ENCODE results near the gene ZCCHC8.
"Not testable (repeated sequence)": the region's sequence is repeated elsewhere in the genome, so short reads cannot be mapped to it uniquely, and the experiment has no call there.

ZCCHC8 gene

DNA sequence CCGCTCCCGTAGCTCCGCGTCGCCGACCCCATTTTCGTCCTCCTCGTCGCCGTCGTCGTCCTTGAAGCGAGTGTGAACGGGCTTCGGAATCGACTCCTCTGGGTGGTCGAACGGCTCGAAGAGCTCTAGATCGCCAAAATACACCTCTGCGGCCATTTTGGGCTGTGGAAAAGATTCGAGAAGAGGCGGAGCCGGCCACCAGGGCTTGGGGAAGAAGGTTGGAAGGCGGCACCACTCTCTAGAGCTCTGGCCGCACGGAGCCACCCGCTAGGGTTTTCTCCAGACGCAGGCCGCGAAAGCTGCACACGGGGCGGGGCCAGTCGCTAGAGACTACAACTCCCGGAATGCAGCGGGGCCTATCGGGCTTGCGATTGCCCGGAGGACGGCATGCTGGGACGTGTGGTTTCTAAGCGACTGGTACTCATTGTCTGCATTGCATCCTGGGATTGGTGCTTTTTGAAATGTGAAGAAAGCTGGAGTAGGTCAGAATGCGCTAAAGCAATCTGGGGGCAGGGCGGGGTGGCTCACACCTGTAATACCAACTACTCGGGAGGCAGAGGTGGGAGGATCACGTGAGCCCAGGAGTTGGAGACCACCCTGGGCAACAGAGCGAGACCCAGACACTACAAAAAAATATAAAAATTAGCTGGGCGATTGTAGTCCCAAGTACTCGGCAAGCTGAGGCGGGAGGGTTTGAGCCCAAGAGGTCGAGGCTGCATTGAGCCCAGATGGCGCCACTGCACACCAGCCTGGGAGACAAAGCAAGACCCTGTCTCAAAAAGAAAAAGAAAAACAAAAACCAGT lies at the start of gene ZCCHC8:
ZCCHC8 (minus strand) TSS at position 248 of the 804 bp plus-strand sequence; CDS start at position 156, 92 bp downstream.
- peak; percentile 90 to 91 for DNase-seq (ENCODE audit: low read depth in 2 of 2)

DNA sequence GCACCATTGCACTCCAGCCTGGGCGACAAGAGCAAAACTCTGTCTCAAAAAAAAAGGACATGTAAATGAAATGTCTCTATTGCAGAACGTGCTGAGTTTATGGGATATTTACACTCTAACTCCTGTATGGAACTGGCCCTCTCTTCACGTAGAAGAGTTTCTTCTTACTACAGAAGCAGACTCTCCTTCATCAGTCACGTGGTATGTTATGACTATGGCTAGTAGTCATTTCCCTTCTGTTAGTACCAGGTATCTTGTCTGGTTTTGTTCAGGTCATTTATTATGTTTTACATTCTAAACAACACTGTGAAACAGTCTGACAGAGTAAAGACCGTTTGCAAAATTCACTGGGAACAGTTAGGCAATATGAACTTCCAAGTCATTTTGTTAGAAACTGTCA lies 46.6 kb upstream of the ZCCHC8 start:
- DNase-seq (ENCODE audit: low read depth in 2 of 2), result no peak

DNA sequence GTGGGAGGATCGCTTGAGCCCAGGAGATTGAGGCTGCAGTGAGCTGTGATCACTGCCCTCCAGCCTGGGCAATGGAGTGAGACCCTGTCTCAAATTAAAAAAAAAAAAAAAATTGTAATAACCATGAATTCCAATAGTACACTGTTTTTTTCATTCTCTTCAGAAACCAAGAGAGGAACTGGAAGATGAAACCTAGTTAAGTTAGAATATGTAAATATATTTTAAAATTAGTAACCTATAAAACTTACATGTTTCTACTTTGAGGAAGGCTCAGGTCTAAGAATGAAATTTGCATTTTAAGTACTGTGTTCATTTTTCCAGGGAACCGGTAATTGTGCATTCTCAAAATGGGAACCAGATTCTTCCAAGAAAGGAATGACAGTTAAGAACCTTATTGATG lies 45.1 kb upstream of the ZCCHC8 start:
- DNase-seq (ENCODE audit: low read depth in 2 of 2), result no peak

DNA sequence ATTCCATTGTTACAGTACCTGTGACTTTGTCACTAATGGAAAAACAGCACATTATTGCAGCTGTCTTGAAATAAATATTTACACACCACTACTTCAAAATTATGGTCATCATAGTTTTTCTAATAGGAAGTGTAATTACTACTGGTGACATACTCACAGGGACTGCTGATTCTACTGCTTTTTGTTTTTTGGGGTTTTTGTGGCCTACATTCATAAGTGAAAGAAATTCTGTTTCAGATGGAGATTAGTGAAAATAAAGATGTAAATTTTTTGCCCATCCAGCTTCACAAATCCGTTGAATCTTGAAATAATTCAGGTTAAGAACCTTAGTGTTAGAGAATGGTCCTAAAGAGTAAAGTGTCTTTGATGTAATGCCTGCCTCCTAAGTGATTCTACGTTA lies 43.8 kb upstream of the ZCCHC8 start:
- no peak for DNase-seq (ENCODE audit: low read depth in 2 of 2)

DNA sequence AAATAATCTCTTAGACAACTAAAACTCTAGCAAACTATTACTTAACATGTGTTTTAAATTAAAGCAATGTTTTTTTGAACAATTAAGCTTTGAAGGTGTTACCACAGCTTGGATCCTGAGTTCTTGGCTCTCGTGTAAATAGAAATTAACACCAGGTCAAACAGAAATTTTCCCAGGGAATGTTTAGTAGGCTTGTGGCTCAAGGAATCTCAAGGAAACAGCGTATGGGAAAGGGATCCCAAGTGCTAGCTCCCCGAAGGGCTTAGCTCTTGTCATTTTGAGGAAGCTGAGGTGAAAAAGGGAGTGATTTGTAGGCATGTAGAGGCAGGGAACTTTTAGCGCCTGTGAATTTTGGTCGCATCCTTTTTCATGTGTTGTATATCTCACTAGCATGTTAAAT lies 37.8 kb upstream of the ZCCHC8 start:
- DNase-seq (ENCODE audit: low read depth in 2 of 2), result no peak

DNA sequence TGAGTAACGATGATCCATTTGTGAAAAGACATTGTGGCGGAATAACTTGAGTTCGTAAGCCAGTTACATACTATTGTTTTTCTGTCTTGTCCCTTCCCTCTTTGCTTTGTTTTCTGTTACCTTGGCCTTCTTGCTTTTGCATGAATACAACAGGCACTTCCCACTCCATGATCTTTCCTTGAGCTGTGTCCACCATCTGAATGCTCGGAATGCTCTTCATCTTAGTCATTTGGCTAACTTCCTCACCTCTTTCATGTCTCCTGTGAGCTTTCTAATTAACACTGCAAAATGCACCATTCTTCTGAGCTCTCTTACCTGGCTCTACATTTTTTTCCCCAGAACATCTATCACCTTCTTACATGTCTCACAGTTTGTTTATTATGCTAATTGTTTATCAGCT lies 36.3 kb upstream of the ZCCHC8 start:
- no peak for DNase-seq (ENCODE audit: low read depth in 2 of 2)

DNA sequence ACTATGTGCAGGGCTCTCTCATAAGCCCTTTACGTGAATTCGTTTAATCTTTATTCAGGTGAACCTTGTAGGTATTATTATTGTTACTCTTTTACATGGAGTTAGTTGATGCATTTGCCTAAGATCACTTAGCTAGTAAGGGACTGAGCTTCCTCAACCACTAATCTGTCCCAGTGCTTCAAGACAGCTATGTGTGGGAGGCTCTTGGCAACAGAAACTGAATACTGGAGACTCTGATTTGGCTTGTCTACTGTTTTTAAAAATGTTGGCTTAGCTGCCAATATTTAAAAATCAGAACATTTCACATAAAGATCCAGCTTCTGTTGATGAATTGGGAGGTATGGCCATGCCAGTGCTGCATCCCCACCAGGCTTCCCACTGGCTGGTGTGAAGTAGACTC lies 33.1 kb upstream of the ZCCHC8 start:
- DNase-seq (ENCODE audit: low read depth in 2 of 2), result no peak

DNA sequence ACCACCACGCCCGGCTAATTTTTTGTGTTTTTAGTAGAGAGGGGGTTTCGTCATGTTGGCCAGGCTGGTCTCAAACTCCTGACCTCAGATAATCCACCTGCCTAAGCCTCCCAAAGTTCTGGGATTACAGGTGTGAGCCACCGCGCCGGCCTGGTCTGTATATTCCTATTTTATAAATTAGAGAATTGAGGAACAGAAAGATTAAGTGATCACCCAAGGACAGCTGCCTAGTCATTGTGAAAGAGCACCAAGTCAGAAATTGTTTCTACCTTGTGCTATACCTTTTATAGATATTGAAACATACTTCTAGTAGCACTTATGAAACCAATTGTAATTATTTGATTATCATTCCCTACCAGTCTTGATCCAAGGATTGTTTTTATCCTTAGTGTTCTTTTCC lies 28.3 kb upstream of the ZCCHC8 start:
- no peak for DNase-seq (ENCODE audit: low read depth in 2 of 2)

DNA sequence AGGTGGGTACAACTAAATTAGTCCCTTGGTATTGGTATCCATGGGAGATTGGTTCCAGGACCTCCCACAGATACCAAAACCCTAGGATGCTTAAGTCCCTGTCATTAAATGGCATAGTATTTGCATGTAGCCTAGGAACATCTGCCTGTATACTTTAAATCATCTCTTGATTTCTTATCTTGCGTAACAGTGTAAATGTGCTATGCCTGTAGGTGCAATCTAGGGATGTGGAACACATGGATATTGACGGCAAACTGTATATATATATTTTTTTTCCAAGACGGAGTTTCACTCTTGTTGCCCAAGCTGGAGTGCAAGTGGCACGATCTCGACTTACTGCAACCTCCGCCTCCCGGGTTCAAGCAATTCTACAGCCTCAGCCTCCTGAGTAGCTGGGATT lies 27.9 kb upstream of the ZCCHC8 start:
- DNase-seq (ENCODE audit: low read depth in 2 of 2), result no peak

DNA sequence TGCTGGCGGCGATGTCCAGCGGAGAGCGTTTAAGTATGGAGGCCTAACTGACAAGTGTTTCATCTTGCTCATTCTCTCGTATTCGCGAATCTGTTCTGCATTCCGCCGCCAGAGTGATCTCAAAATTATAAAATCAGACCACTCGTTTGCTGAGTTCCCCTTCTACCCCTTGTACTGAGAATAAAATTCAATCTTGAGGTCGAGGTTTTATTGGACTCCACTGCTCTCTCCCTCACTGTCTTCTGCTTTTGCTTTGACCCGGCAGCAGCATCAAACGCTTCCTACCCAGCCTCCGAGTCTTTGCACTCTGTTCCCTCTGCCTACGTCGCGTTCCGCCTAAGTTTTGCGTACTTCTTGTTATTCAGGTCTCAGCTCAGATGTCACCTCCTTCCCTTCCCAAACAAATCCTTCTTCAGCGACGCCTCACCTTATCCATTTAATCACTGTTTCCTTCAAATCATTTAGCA lies 26.8 kb upstream of the ZCCHC8 start:
- peak in 1 of 2 donors; percentile 9 for DNase-seq (ENCODE audit: low read depth in 2 of 2)

DNA sequence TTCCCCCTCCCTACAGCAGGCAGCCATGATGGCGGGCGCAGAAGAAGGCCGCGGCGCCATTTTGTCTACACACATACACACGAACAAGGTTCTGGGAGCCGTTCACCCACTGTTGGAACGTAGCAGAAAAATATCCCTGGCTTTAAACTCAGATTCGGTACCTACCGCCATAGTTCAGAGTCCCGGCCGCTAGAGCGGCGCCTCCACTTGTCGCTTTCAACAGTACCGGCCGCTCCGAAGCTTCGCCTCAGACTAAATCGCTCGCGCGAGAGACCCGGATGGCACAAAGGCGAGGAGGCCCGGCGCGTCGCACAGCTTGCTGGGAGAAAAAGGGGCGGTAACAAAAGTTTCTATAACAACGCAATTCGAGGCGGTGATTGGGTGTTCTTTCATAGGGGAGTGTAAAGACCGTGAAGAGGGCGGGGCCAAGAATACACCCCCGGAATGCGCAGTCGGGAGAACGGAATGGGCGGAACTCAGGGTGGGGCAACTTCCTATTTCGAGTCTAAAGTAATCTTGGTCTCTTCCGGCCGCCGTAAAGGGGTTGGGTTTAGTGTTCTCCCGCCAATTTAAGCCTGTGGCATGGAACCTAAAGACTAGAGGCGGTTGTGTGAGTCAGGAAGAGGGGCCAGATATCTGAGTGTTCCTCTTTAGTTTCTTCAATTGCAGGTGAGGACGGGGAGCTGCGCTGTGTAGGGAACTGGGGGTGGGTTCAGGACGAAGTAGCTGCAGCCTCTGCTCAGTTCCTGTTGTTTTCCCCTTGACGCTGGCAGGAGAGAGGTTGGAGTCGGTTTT lies 26.1 kb upstream of the ZCCHC8 start, which contains the start of the genes KNTC1 and RSRC2:
KNTC1 (plus strand) TSS at position 567 of the 795 bp plus-strand sequence. CDS start 2,815 bp downstream, outside the sequence.
RSRC2 (minus strand) TSS at position 254 of the 795 bp plus-strand sequence; CDS start at position 171, 83 bp downstream.
- DNase-seq (ENCODE audit: low read depth in 2 of 2), result peak; percentile 87 to 95

DNA sequence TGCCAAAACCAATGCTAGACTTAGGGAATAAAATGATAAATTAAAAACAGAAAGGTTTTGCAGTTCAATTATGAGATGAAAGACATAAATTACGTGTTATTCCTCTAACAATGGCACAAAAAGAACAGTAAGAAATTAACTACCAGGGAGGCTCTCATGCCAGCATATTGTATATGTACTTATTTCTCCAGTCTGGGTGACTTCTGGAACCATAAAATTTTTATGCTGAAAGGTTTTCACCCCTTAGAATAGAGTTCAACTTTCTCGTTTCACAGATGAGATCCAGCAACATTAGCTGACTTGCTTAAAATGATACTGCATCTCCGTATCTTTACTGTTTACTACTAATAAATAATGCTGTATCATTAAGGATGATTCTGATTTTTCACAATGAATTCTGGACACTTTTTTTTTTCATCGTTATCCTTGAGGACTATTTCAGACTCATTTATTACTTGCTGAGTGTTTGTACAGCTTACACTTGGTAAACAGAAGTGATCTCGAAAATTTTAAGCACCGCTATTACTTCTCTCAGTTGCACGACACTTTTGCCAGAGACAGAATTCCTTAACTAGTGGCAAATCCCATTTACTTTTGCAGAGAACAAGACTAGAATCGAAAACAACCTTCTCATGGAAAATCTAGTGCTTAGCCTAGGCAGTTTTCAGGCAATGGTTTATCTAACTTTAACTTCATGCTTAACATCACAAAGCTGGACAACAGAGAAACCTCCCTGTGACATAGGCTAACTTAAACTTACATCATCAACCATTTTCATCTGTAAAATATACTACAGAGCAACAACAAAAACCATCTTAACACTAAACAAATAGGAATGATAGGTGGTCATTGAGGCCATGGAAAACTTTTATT lies 23.4 kb upstream of the ZCCHC8 start:
- no peak for DNase-seq (ENCODE audit: low read depth in 2 of 2)

DNA sequence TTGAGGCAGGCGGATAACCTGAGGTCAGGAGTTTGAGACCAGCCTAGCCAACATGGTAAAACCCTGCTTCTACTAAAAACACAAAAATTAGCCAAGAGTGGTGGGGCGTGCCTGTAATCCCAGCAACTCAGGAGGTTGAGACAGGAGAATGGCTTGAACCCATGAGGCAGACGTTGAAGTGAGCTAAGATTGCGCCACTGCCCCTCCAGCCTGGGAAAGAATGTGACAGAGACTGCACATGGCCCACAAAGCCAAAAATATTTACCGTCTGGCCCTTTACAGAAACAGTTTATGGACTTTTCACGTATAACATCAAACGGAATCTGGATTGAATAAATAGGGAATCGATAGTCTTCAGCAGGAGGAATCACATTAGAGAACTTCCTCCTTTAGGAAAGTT lies 22.5 kb upstream of the ZCCHC8 start:
- no peak for DNase-seq (ENCODE audit: low read depth in 2 of 2)

DNA sequence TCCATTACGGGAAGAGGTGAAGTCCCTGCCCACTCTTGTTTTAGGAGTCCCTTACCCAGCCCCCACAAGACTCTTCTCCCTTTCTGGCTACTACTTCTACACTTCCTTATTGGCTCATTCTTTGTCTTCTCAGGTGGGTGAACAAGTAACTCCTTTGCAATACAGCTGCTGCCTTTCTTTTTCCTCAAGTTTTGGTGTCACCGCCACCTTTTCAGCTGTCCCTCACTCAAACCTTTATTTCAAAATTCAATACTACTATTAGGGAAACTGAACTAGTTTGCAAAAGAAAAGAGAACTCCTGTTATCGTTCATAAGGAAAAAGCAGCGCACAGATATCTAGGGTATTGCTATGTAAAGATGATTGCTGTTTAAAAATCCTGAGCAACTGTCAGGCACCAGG lies 19.9 kb upstream of the ZCCHC8 start:
- no peak for DNase-seq (ENCODE audit: low read depth in 2 of 2)

DNA sequence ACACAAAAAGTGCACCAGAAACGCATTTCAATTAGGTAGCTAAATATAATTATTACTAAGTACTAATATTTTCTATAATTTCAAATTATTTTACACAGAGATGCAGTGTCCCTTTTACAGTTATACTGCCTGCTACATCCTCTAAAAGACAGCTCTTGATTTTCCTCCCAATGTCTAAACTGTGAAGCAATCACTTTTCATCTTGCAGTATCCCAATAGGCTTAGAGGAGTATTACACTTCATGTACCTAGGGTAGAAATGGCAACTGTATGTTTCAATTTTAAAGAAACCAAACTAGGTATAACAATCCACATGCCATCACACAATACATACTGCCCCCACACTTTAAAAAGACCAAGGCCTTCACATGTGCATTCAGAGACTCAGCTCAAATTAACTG lies 18.7 kb upstream of the ZCCHC8 start:
- no peak for DNase-seq (ENCODE audit: low read depth in 2 of 2)

DNA sequence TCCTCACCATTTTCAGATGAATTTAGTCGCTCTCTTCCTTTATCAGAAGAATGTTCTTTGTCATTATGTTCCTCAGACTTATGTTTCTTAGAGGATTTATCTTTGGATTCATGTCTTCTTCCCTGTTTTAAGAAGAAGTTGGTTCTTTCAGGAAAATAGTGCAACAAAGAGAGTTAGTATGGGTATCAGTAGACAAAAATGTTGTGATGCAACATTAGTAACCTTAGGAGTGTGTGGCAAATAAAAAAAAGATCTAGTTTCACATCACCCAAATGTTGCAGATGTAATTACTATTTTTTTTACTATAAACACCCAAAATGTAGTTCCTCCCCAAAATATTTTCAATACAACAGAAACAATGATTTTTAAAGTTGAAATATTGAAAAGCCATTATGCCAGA lies 18.2 kb upstream of the ZCCHC8 start:
- no peak for DNase-seq (ENCODE audit: low read depth in 2 of 2)

DNA sequence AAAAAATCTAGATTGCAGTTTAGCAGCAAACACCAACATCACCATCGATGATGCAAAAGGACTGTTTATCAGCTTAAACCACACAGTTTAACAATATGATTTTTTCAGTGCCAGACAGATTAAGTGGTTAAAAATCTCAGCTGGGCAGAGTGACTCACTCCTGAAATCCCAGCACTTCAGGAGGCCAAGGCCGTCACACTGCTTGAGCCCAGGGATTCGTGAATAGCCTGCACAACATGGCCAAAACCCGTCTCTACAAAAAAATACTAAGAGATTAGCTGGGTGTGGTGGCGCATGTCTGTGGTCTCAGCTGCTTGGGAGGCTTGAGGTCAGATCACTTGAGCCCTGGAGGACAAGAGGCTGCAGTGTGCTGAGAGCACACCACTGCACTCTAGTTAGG lies 17.1 kb upstream of the ZCCHC8 start:
- no peak for DNase-seq (ENCODE audit: low read depth in 2 of 2)

DNA sequence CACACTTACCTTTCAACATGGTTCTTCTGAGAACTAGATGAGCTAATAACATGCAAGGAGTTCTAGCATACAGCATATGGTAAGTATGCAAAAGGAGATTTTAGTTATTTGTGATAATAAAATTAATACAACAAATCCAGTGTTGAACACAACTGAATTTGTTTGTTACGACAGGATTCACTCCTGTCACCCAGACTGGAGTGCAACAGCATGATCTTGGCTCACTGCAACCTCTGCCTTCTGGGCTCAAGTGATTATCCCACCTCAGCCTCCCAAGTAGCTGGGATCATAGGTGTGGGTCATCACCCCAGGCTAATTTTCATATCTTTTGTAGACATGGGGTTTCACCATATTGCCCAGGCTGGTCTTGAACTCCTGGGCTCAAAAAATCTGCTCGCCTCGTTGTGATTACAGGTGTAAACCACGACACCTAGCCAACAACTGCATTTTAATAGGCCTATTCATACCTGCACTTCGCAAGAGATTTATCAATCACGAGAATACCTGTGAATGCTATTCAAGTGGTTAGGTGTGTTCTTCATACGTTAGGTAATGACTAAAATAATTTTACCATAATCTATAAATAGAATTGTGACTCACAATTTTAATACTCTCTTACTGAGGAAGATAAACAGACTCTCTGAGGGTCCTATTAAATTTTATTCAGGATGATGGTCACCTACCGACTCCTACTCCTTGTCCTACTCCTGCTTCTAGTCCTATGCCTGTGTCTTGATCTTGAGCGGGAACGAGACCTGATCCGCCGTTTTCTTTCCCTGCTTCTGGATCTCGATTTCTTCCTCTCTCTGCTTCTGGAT lies 16.0 kb upstream of the ZCCHC8 start:
- DNase-seq (ENCODE audit: low read depth in 2 of 2), result no peak

DNA sequence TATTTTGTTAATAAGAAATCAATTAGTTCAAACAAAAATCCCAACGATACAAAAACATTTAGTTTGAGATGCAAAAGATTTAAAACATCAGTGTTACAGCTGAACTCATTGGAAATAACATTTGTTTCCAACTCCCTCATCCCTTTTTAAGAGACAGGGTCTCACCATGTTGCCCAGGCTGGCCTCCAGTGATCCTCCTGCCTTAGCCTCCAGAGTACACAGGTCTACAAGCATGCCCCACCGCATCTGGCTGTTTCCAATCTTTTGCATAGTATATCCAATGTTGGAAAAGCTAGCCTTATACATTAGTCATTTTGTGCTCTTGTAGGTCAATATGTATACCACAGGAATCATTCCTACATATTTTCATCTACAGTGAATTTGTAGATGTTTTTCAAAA lies 14.5 kb upstream of the ZCCHC8 start:
- DNase-seq (ENCODE audit: low read depth in 2 of 2), result no peak

DNA sequence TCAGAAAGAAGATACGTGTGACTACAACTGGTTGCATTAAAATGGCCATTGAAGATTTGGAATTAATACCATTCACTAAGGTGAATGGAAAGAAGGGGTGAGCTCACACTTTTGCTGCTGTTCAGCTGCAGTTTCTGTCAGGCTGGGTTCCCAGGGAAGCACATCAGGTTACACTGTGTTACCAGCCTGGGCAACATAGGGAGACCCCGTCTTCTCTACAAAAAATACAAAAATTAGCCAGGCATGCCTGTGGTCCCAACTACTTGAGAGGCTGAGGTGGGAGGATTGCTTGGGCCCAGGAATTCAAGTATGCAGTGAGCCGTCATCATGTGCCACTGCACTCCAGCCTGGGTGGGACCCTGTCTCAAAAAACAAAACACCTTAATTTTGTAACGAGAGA lies 12.9 kb upstream of the ZCCHC8 start:
- no peak for DNase-seq (ENCODE audit: low read depth in 2 of 2)

DNA sequence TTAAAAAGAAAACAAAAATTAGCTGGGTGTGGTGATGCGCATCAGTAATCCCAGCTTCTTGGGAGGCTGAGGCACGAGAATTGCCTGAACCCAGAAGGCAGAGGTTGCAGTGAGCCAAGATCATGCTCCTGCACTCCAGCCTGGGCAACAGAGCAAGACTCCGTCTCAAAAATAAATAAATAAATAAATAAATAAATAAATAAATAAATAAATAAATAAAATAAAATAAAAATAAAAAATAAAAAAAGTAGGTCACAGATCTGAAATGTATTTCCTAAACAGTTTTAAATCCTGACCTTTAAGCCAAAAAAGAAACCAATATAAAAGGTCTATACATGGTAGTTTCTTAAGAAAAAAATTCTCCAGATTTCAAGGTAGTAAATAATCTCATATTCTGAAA lies 12.3 kb upstream of the ZCCHC8 start:
- not testable (repeated sequence) for DNase-seq (ENCODE audit: low read depth in 2 of 2)

All from stimulated activated CD4-positive, alpha-beta T cell treated with anti-CD3 and anti-CD28 coated beads, Interleukin-1b, Interleukin-23, amount 100 ng/mL, for 4 hours (primary cell).